Measurements from ENCODE around the gene CD177.
"Not testable (repeated sequence)": the region's sequence is repeated elsewhere in the genome, so short reads cannot be mapped to it uniquely, and the experiment has no call there.

Gene CD177

GRCh38 chr19:43353606-43354304 is at the start of gene CD177:
CD177 (plus strand) TSS chr19:43353686; CDS start chr19:43353715, 29 bp downstream.
- no peak for DNase-seq
- intact Hi-C loops (cut with DNase I): no loop called here

- no peak for DNase-seq
- intact Hi-C loops (cut with DNase I): no loop called here
Observed at GRCh38 chr19:43305642-43306041, 47.8 kb upstream of the CD177 start.

- intact Hi-C loops (cut with DNase I): no loop called here
- no peak for DNase-seq
Observed at GRCh38 chr19:43306097-43306496, 47.4 kb upstream of the CD177 start.

GRCh38 chr19:43308244-43308815 is 45.2 kb upstream of the CD177 start:
- intact Hi-C loops (cut with DNase I): no loop called here
- DNase-seq: no peak

- intact Hi-C loops (cut with DNase I): no loop called here
- no peak for DNase-seq
Observed at GRCh38 chr19:43309466-43309865, 44.0 kb upstream of the CD177 start.

GRCh38 chr19:43310221-43310620 is 43.3 kb upstream of the CD177 start:
- no peak for DNase-seq
- intact Hi-C loops (cut with DNase I): no loop called here

GRCh38 chr19:43311256-43311655 is 42.2 kb upstream of the CD177 start:
- DNase-seq: no peak
- intact Hi-C loops (cut with DNase I): no loop called here

- intact Hi-C loops (cut with DNase I): no loop called here
- no peak for DNase-seq
Observed at GRCh38 chr19:43311706-43312105, 41.8 kb upstream of the CD177 start.

- intact Hi-C loops (cut with DNase I): no loop called here
- no peak for DNase-seq
Observed at GRCh38 chr19:43313711-43314495, 39.6 kb upstream of the CD177 start.

GRCh38 chr19:43315851-43316250 is 37.6 kb upstream of the CD177 start:
- intact Hi-C loops (cut with DNase I): no loop called here
- DNase-seq: no peak

GRCh38 chr19:43316591-43317319 is 36.7 kb upstream of the CD177 start:
- intact Hi-C loops (cut with DNase I): no loop called here
- DNase-seq: peak in 26 of 42 donors; percentile 1 to 66 (median 26)

- DNase-seq: no peak
- intact Hi-C loops (cut with DNase I): no loop called here
Observed at GRCh38 chr19:43318203-43318602, 35.3 kb upstream of the CD177 start.

GRCh38 chr19:43318796-43319314 is 34.6 kb upstream of the CD177 start:
- no peak for DNase-seq
- intact Hi-C loops (cut with DNase I): no loop called here

GRCh38 chr19:43320546-43320945 is 32.9 kb upstream of the CD177 start:
- intact Hi-C loops (cut with DNase I): no loop called here
- no peak for DNase-seq

GRCh38 chr19:43326761-43327160 is 26.7 kb upstream of the CD177 start:
- DNase-seq; intact Hi-C loops (cut with DNase I): not testable (repeated sequence)

GRCh38 chr19:43328561-43328960 is 24.9 kb upstream of the CD177 start:
- DNase-seq: not testable (repeated sequence)

GRCh38 chr19:43329049-43329448 is 24.4 kb upstream of the CD177 start:
- DNase-seq; intact Hi-C loops (cut with DNase I): not testable (repeated sequence)

More at GRCh38 chr19:43328561-43328960, 24.9 kb upstream of the CD177 start:
- intact Hi-C loops (cut with DNase I): not testable (repeated sequence)

- intact Hi-C loops (cut with DNase I): no loop called here
- no peak for DNase-seq
Observed at GRCh38 chr19:43329989-43330388, 23.5 kb upstream of the CD177 start.

- no peak for DNase-seq
- intact Hi-C loops (cut with DNase I): no loop called here
Observed at GRCh38 chr19:43330726-43331434, 22.6 kb upstream of the CD177 start.

Data from head of caudate nucleus (tissue), 42 donors.